GM19240 (cell line): Measurements from ENCODE around the gene TXNL4A.
A peak's percentile ranks its signal among the peaks of the same experiment; 100 is the strongest.
"Not testable (repeated sequence)": the region's sequence is repeated elsewhere in the genome, so short reads cannot be mapped to it uniquely, and the experiment has no call there.

Source experiments
- DNase-seq: peaks from one replicate; pipeline ENCODE4 v3.0.0; 2011; ENCODE audit warnings: low spot score; ENCODE audit not compliant: insufficient read length

The TXNL4A gene

GRCh38 chr18:79964330-79965118 lies 23.8 kb downstream of the TXNL4A start, which contains the start of gene HSBP1L1:
Gene HSBP1L1, plus strand, starts transcription at chr18:79964643. Its CDS starts 93 bp downstream, at chr18:79964736.
- DNase-seq = no peak

- no peak for DNase-seq
Measured at GRCh38 chr18:79963658-79964329, 24.6 kb downstream of the TXNL4A start.

GRCh38 chr18:79962835-79963657 lies 25.3 kb downstream of the TXNL4A start:
- DNase-seq = no peak

- no peak for DNase-seq
Measured at GRCh38 chr18:79962311-79962710, 26.1 kb downstream of the TXNL4A start.

- no peak for DNase-seq
Measured at GRCh38 chr18:79961527-79962291, 26.7 kb downstream of the TXNL4A start.

GRCh38 chr18:79960921-79961526 lies 27.3 kb downstream of the TXNL4A start:
- DNase-seq = no peak

- DNase-seq = not testable (repeated sequence)
Measured at GRCh38 chr18:79960161-79960801, 28.1 kb downstream of the TXNL4A start.

- DNase-seq = no peak
Measured at GRCh38 chr18:79958981-79959380, 29.4 kb downstream of the TXNL4A start.

GRCh38 chr18:79956276-79956675 lies 32.1 kb downstream of the TXNL4A start:
- no peak for DNase-seq

GRCh38 chr18:79955302-79956075 lies 32.9 kb downstream of the TXNL4A start:
- DNase-seq = no peak

GRCh38 chr18:79954791-79955190 lies 33.6 kb downstream of the TXNL4A start:
- no peak for DNase-seq

- no peak for DNase-seq
Measured at GRCh38 chr18:79953971-79954651, 34.3 kb downstream of the TXNL4A start.

- DNase-seq = no peak
Measured at GRCh38 chr18:79952996-79953559, 35.3 kb downstream of the TXNL4A start.

GRCh38 chr18:79952456-79952995 lies 35.8 kb downstream of the TXNL4A start:
- DNase-seq = no peak

GRCh38 chr18:79951545-79952455 lies 36.6 kb downstream of the TXNL4A start, which contains the start of gene SLC66A2:
Gene SLC66A2, minus strand, starts transcription at chr18:79951653. Its CDS starts 727 bp downstream, at chr18:79950926.
- DNase-seq = peak; percentile 86

GRCh38 chr18:79950515-79951341 lies 37.6 kb downstream of the TXNL4A start:
- no peak for DNase-seq
